ENCODE data around the gene ZNF428.
"Not testable (repeated sequence)": the region's sequence is repeated elsewhere in the genome, so short reads cannot be mapped to it uniquely, and the experiment has no call there.

The ZNF428 gene

DNA sequence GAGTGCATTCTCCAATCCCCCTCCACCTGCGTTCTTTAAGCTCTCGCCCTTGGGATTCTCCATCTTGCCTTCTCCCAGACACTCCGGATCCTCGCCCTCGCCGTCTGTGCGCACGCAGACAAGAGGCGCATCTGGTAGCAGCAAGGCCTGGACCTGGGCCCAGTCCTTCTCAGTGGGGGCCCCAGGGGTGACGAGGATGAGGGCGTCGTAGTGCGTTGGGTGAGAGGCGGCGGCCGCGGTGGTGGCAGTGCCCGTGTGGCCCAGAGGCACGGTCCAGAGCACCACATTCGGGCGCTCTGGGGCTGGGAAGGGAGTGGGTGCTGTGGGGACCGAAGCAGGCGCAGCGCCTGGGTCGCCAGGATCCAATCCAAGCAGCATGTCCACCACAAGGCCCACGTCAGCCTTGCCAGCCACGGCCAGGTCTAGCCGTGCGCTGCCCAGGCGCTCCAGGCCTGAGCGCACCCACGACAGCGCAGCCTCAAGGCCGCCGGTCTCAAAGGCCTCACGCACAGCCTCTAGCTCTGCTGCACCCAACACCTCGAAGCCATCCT is 26.6 kb downstream of the ZNF428 start:
- DNase-seq (ENCODE audit: low read depth in 2 of 2) = no peak

GRCh38 chr19:43591904-43592772 is 27.3 kb downstream of the ZNF428 start:
- DNase-seq (ENCODE audit: low read depth in 2 of 2) = no peak

- DNase-seq (ENCODE audit: low read depth in 2 of 2) = no peak
Measured at GRCh38 chr19:43589678-43590077, 29.8 kb downstream of the ZNF428 start.

- no peak for DNase-seq (ENCODE audit: low read depth in 2 of 2)
Measured at GRCh38 chr19:43589277-43589676, 30.2 kb downstream of the ZNF428 start.

- DNase-seq (ENCODE audit: low read depth in 2 of 2) = not testable (repeated sequence)
Measured at GRCh38 chr19:43587029-43587428, 32.4 kb downstream of the ZNF428 start.

GRCh38 chr19:43586346-43586745 is 33.1 kb downstream of the ZNF428 start:
- DNase-seq (ENCODE audit: low read depth in 2 of 2) = no peak

GRCh38 chr19:43584484-43584883 is 34.9 kb downstream of the ZNF428 start:
- DNase-seq (ENCODE audit: low read depth in 2 of 2) = no peak

- no peak for DNase-seq (ENCODE audit: low read depth in 2 of 2)
Measured at GRCh38 chr19:43582495-43582894, 36.9 kb downstream of the ZNF428 start.

GRCh38 chr19:43581467-43581866 is 38.0 kb downstream of the ZNF428 start:
- DNase-seq (ENCODE audit: low read depth in 2 of 2) = no peak

GRCh38 chr19:43578787-43579186 is 40.6 kb downstream of the ZNF428 start:
- DNase-seq (ENCODE audit: low read depth in 2 of 2) = no peak

- no peak for DNase-seq (ENCODE audit: low read depth in 2 of 2)
Measured at GRCh38 chr19:43575955-43576878, 43.2 kb downstream of the ZNF428 start.

DNA sequence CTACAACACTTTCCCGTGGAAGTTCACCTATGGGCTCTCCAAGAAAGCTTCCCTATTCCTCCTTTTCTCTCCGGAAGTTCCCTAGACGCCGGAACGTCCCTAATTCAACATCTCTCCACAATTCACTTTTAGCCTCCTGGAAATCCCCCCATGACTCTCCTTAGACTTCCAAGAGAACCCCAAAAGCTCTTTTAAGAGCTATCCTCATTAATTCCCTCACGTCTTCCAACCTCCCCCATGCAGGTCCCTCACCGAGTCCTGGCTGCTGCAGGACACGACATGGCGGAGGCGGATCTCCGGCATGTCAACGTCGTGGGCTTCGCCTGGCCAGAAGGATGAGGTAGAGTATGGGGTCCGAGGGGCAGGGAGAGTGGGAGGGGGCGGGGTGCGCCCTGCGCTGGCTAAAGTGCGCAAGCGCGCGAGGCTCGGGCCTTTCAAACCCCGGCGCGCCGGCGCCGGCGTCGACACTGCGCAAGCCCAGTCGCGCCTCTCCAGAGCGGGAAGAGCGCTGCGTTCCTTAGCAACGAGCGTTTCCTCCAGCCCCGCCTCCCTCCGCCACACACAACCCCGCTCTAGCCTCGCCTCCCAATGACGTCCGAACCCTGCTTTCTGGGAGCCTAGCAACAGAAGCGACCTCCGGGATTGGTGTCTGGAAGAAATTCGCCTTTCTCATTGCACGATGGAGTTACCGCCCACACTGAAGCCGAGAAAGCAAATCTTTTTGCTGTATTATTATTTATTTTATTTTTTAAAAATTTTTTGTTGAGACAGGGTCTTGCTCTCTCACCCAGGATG is 44.1 kb downstream of the ZNF428 start, which contains the start of the genes PINLYP and XRCC1:
Gene PINLYP, plus strand, starts transcription at position 646 of the 795 bp plus-strand sequence. CDS start 1,391 bp downstream, outside the sequence.
Gene XRCC1, minus strand, starts transcription at position 372 of the 795 bp plus-strand sequence. Its CDS starts 69 bp downstream, at position 303.
- DNase-seq (ENCODE audit: low read depth in 2 of 2) = peak; percentile 89 to 94

GRCh38 chr19:43574424-43575155 is 44.8 kb downstream of the ZNF428 start:
- no peak for DNase-seq (ENCODE audit: low read depth in 2 of 2)

GRCh38 chr19:43572171-43572588 is 47.2 kb downstream of the ZNF428 start:
- DNase-seq (ENCODE audit: low read depth in 2 of 2) = no peak

DNA sequence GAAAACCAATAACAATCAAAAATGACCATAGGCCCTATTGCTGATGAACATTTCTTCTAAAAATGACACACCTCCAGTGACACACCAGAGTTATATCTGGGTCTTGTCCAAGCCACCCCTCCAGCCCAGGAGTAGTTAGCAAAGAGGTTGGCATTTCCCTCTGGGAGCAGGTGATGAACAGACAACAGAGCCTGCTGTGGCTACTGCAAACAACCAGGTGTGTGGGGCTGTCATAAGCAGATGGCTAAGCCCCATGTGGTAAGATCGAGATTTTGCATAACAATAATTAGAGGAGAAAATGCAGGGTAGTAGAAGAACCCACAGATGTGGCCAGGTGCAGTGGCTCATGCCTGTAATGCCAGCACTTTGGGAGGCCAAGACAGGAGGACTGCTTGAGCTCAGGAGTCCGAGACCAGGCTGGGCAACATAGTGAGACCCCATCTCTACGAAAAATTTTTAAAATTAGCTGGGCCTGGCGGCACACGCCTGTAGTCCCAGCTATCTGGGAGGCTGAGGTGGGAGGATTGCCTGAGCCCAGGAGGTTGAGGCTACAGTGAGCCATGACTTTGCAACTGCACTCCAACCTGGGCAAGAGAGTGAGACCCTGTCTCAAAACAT is 49.1 kb downstream of the ZNF428 start:
- no peak for DNase-seq (ENCODE audit: low read depth in 2 of 2)

- DNase-seq (ENCODE audit: low read depth in 2 of 2) = no peak
Measured at GRCh38 chr19:43569657-43570056, 49.8 kb downstream of the ZNF428 start.

DNA sequence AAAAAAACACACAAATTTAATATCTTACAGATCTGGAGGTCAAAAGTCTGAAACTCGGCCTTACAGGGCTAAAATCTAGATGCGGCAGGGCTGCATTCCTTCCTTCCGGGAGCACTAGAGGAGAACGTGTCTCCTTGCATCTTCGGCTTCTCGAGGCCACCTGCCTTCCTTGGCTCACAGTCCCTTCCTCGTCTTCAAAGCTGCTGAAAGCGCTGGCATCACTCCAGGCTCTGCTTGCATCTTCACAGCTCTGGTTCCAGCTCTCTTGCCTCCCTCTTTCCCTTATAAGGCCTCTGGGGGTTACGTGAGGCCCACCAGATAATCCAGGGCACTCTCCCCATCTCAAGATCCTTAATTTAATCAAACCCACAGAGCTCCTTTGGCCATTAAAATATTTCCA is 54.6 kb downstream of the ZNF428 start:
- DNase-seq (ENCODE audit: low read depth in 2 of 2) = no peak

GRCh38 chr19:43563816-43564457 is 55.5 kb downstream of the ZNF428 start:
- DNase-seq (ENCODE audit: low read depth in 2 of 2) = no peak

GRCh38 chr19:43562698-43563241 is 56.7 kb downstream of the ZNF428 start:
- peak; percentile 59 to 62 for DNase-seq (ENCODE audit: low read depth in 2 of 2)
